ENCODE results near the gene DMD.
A peak's percentile ranks its signal among the peaks of the same experiment; 100 is the strongest.

DMD gene

GRCh38 chrX:31294475-31294874 lies 1916.9 kb downstream of the DMD start:
- ChIA-PET CTCF (interaction anchor here (0.6 to 9.2 kb wide), 5 partner anchors 10 to 258 kb away, joined by 3 to 155 read pairs (median 4); no protein-coding TSS in a partner anchor), POLR2A (no interaction called here)
- no peak for DNase-seq (ENCODE audit: extremely low spot score)
- TF ChIP-seq CTCF (IDR thresholded peaks at IDR 0.05; ENCODE audit: control extremely low read depth, extremely low read depth, low read depth, missing control alignments) = no peak

DNA sequence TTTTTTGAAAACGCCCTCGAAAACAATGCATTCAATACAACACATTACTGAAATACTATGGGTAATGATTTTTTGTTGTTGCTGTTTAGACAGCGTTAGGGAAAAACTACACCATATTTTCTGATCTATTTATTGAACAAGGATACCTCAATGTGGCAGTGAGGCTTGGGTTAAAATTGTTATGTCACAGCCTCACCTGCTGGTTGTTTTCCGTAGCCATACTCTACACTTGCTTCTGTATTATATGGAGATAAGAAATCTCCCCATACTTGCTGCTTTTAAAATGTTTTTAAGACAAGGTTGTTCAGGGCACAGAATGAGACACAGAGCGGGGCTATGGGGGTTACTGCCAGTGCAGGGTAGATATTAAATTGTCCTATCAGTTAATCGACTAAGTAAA lies 1917.9 kb downstream of the DMD start:
- DNase-seq (ENCODE audit: extremely low spot score) = peak; percentile 12
- CTCF ChIA-PET = interaction anchor here (0.9 to 9.2 kb wide), 5 partner anchors 11 to 257 kb away, joined by 3 to 155 read pairs (median 4); no protein-coding TSS in a partner anchor

DNA sequence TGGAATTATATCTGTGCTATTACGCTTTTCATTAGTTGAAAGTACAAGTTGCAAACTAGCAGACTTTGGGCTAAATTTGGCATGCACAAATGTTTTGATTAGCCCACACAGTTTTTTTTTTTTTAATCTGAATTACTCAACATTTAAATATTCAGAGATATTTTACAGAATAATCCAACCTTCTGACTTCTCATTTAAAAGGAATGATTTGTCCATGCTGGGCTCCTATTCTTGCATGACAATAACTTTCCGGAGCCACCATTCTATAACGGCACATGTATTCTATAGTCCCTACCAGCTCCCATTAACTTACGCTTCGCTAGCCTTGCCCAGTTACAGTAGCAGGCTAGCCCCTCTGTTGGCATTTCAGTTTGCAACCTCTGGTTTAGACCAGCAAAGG lies 1920.2 kb downstream of the DMD start:
- TF ChIP-seq CTCF (IDR thresholded peaks at IDR 0.05; ENCODE audit: control extremely low read depth, extremely low read depth, low read depth, missing control alignments) = no peak
- ChIA-PET POLR2A (no interaction called here), CTCF (interaction anchor here (2.4 to 9.2 kb wide), 2 partner anchors 77 to 255 kb away, joined by 7 to 155 read pairs; no protein-coding TSS in a partner anchor)
- no peak for DNase-seq (ENCODE audit: extremely low spot score)

More for the DNA sequence above, 1917.9 kb downstream of the DMD start:
- peak; percentile 37 for TF ChIP-seq CTCF (IDR thresholded peaks at IDR 0.05; ENCODE audit: control extremely low read depth, extremely low read depth, low read depth, missing control alignments)
- POLR2A ChIA-PET = no interaction called here

- ChIA-PET POLR2A (no interaction called here), CTCF (no interaction called here)
- no peak for TF ChIP-seq CTCF (IDR thresholded peaks at IDR 0.05; ENCODE audit: control extremely low read depth, extremely low read depth, low read depth, missing control alignments)
- DNase-seq (ENCODE audit: extremely low spot score) = no peak
These were observed 1923.5 kb downstream of the DMD start for GRCh38 chrX:31287861-31288260.

- no peak for TF ChIP-seq CTCF (IDR thresholded peaks at IDR 0.05; ENCODE audit: control extremely low read depth, extremely low read depth, low read depth, missing control alignments)
- CTCF ChIA-PET = interaction anchor here (1.3 kb wide), 1 partner anchor 244 kb away, joined by 3 read pairs; no protein-coding TSS in a partner anchor
- DNase-seq (ENCODE audit: extremely low spot score) = no peak
- POLR2A ChIA-PET = no interaction called here
These were observed 1930.8 kb downstream of the DMD start for GRCh38 chrX:31280580-31280979.

DNA sequence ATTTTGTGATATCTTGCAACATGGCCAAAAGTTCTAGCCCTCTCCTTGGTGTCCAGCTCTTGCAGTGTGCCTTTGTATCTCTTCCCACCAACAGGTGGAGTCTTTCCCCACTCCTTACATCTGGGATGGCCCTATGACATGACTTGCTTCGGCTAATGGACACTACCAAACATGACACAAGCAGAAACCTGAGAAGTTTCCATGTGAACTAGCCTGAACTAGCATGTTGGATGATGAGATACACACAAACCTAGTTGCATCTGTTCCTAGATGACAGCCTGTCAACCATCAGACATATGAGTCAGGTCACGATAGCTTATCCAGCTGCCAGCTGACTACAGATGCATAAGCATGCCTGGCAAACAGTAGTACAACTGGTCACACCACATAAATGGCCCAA lies 1932.0 kb downstream of the DMD start:
- DNase-seq (ENCODE audit: extremely low spot score) = no peak
- CTCF ChIA-PET = interaction anchor here (0.9 to 1.0 kb wide), 2 partner anchors 65 to 243 kb away, joined by 3 to 4 read pairs; no protein-coding TSS in a partner anchor
- POLR2A ChIA-PET = no interaction called here
- TF ChIP-seq CTCF (IDR thresholded peaks at IDR 0.05; ENCODE audit: control extremely low read depth, extremely low read depth, low read depth, missing control alignments) = no peak

Data from GM10248 (cell line).